ENCODE results near the gene SIRPG.

DNA sequence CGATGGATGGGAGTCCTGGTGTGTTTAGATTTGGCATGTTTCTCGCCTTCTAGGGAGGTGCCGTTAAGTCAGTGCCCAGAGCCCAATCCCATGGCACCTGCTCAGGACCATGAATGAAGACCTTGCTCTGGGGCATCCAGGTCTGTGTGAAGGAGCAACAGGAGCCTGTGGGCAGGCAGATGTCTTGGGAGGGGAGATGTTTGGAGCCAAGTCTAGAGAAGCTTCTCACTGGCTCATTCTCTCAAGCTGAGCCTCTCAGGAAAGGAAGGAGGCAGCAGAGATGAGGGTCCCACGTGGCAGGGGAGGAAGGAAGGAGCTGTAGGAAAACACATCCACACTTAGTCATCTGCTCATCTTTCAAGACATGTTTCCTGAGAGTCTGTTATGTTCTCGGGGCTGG, 28.3 kb downstream of the SIRPG start:
- TF ChIP-seq, protein P1, sequence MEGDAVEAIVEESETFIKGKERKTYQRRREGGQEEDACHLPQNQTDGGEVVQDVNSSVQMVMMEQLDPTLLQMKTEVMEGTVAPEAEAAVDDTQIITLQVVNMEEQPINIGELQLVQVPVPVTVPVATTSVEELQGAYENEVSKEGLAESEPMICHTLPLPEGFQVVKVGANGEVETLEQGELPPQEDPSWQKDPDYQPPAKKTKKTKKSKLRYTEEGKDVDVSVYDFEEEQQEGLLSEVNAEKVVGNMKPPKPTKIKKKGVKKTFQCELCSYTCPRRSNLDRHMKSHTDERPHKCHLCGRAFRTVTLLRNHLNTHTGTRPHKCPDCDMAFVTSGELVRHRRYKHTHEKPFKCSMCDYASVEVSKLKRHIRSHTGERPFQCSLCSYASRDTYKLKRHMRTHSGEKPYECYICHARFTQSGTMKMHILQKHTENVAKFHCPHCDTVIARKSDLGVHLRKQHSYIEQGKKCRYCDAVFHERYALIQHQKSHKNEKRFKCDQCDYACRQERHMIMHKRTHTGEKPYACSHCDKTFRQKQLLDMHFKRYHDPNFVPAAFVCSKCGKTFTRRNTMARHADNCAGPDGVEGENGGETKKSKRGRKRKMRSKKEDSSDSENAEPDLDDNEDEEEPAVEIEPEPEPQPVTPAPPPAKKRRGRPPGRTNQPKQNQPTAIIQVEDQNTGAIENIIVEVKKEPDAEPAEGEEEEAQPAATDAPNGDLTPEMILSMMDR (IDR thresholded peaks at IDR 0.05) = no peak
- TF ChIP-seq POLR2A (IDR thresholded peaks at IDR 0.05) (no peak), EP300 (IDR thresholded peaks at IDR 0.05; ENCODE audit: low read depth) (no peak), POLR2AphosphoS5 (IDR thresholded peaks at IDR 0.05) (no peak)
